ENCODE results near the gene USH2A.

GRCh38 chr1:215865060-215865459 lies 558.2 kb downstream of the USH2A start:
- TF ChIP-seq CTCF (IDR thresholded peaks at IDR 0.05) (no peak), EP300 (IDR thresholded peaks at IDR 0.05) (no peak), POLR2A (IDR thresholded peaks at IDR 0.05; ENCODE audit: low read depth) (no peak)
